Stimulated activated CD8-positive, alpha-beta memory T cell treated with anti-CD3 and anti-CD28 coated beads, Interleukin-12 subunit alpha, Interleukin-12 subunit beta, amount 100 ng/mL, for 4 hours (primary cell): Measurements from ENCODE around the gene C19orf12.
A peak's percentile ranks its signal among the peaks of the same experiment; 100 is the strongest.

ENCODE experiments used
- DNase-seq: peaks from one replicate; pipeline ENCODE4 v3.0.0-alpha.2; 2020; ENCODE audit warnings: low read depth

The C19orf12 gene

DNA sequence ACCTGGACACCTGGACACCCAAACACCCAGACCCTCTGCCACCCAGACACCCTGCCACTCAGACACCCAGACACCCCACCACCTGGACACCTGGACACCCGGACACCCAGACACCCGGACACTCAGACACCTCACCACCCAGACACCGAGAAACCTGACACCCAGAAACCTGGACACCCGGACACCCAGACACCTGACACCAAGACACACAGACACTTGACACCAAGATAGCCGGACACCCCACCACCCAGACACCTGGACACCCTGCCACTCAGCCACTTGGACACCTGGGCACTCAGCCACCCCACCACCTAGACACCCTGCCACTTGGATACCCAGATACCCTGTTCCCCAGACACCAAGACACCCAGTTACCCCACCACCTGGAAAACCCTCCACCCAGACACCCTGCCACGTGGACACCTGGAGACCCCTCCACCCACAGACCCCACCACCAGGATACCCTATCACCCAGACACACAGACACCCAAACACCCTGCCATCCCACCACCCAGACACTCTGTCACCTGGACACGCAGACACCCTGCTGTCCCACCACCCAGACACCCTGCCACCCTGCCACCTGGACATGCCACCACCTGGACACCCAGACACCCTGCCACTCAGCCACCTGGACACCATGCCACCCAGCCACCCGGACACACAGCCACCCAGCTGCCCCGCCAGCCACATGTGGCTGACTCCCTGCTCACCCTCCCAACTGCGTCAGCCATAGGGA is 17.4 kb downstream of the C19orf12 start:
- no peak for DNase-seq

GRCh38 chr19:29696565-29696846 is 18.6 kb downstream of the C19orf12 start:
- DNase-seq = no peak

DNA sequence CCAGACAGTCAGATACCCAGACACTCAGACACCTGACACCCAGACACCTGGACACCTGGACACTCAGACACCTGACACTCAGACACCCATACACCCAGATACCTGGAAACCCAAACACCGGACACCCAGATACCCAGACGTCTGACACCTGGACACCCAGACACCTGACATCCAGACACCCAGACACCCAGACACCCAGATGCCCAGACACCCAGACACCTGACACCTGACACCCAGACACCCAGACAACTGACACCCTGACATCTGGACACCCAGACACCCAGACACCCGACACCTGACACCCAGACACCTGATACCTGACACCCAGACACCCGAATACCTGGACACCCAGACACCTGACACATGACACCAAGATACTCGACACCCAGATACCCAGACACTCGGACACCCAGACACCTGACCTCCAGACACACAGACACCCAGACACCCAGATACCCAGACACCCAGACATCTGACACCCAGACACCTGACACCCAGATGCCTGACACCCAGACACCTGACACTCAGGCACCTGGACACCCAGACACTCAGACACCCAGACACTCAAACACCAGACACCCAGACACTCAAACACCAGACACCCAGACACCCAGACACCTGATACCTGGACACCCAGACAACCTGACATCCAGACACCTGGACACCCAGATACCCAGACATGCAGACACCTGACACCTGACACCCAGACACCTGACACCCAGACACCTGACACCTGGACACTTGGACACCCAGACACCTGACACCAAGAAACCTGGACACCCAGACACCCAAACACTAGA is 19.1 kb downstream of the C19orf12 start:
- no peak for DNase-seq

- DNase-seq = peak; percentile 62
These were observed 20.1 kb downstream of the C19orf12 start for GRCh38 chr19:29694669-29695627.

- no peak for DNase-seq
These were observed 20.9 kb downstream of the C19orf12 start for GRCh38 chr19:29694161-29694560.

DNA sequence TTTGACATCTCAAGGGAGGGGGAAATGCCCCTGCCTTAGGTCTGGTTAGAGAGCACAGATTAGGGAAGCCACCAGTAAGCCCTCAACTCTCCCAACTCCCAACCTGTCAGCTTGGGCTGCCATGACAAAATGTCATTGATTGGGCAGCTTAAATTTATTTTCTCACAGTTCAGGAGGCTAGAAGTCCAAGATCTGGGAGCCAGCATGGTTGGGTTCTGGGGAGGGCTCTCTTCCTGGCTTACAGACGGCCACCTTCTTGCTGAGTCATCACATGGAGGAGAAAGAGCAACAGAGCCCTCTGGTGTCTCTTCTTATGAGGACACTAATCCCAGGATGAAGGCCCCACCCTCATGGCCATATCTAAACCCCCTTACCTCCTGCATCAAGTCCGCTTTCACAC is 24.2 kb downstream of the C19orf12 start:
- no peak for DNase-seq

GRCh38 chr19:29687897-29688728 is 26.9 kb downstream of the C19orf12 start:
- no peak for DNase-seq

- no peak for DNase-seq
These were observed 27.7 kb downstream of the C19orf12 start for GRCh38 chr19:29687244-29687896.

DNA sequence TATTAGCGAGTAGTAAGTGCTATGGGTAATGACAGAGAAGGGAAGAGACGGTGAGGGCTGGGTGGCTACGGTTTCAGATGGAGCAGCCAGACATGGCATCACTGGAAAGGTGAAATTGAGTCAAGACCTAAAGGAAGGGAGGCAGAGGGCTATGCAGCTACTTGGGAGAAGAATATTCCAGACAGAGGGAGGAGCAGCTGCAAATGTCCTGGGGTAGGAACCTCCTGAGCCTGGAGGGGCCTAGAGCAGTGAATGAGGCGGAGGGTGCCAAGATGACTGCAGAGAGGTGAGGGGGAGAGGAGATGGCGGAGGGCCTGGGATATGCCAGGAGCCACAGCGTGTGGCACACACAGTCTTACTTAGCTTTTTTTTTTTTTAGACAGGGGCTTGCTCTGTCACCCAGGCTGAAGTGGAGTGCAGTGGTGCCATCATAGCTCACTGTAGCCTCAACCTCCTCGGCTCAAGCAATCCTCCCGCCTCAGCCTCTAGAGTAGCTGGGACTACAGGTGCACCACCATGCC is 28.7 kb downstream of the C19orf12 start:
- no peak for DNase-seq

DNA sequence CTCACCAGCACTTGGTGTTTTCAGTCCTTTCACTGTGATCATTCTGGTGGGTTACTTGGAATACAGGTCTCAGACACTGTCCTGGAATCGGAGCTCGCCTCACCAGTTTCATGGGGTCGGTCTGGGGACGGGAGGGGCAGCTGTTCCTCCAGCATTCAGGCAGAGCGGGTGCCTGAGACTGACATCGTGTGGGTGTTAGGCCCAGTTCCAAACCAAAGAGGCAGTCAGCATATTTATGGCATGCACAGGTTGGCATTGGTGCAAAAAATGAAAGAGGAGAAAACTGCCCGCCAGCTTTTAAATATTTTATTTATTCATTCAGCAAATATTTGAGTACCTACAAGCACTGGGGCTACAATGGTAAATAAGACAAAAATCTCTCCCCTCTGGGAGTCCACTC is 29.7 kb downstream of the C19orf12 start:
- no peak for DNase-seq

GRCh38 chr19:29683009-29683408 is 32.1 kb downstream of the C19orf12 start:
- DNase-seq = no peak

GRCh38 chr19:29682236-29682895 is 32.7 kb downstream of the C19orf12 start:
- DNase-seq = no peak

GRCh38 chr19:29681422-29682235 is 33.4 kb downstream of the C19orf12 start:
- no peak for DNase-seq

GRCh38 chr19:29680937-29681336 is 34.1 kb downstream of the C19orf12 start:
- DNase-seq = no peak

- peak; percentile 69 for DNase-seq
These were observed 34.6 kb downstream of the C19orf12 start for GRCh38 chr19:29680447-29680846.

- DNase-seq = no peak
These were observed 35.4 kb downstream of the C19orf12 start for GRCh38 chr19:29679598-29680210.

GRCh38 chr19:29678484-29679106 is 36.5 kb downstream of the C19orf12 start:
- DNase-seq = no peak

DNA sequence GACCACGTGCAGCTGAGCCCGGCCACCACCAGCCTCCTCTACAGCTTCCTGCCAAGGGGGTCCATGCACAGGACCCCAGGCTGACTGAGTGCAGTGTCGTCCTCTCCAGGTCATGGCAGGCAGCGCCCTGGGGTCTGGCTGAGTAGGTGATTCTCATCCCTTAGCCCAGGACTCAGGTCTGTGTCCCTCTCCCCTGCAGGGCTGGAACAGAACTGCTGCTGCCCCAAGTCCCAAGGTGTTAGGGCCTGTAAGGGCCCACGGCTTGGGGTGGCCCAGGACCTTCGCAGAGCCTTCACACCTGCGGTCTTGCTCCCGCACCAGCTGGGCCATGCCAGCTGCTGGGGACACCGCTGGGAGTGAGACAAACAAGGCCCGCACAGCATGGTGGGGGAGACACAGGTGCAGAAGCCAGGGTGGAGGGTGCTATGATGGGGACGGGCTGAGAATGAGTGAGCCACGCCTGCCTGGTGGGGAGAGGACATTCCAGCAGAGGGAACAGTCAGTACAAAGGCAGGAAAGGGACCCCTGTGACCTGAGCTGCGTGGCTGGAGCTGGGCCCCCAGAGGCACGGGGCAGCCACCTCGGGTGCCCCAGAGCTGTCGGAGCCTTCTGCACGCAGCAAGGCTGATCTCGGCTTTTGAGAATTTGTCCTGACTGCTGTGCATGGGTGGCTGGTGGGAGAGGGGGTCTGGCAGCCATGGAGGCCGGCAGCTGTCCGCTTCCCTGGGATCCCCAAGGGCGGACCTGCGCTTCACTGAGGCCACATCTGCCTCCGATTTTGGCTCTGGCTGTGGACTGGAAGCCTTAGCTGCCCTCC is 37.9 kb downstream of the C19orf12 start:
- no peak for DNase-seq
